Neural cell (in vitro differentiated cells): Measurements from ENCODE around the gene FGF14.

Experiments used
- EZH2 ChIP-seq: fragments of 200-600, 300-800 bp; shearing (Covaris generic), sonication (generic); IDR thresholded peaks from 2 replicates; pipeline ENCODE4 v1.6.1; 2014; ENCODE audit warnings: antibody characterized with exemption, low read length, borderline replicate concordance, mild to moderate bottlenecking; ENCODE audit not compliant: insufficient read depth, poor library complexity, severe bottlenecking
- MXI1 ChIP-seq: fragments of 450-650 bp; conservative IDR thresholded peaks from 2 replicates; pipeline ENCODE4 v1.6.1; 2014; ENCODE audit warnings: antibody characterized with exemption, mild to moderate bottlenecking; ENCODE audit not compliant: poor library complexity, severe bottlenecking
- SMC3 ChIP-seq: fragments of 450-650 bp; conservative IDR thresholded peaks from 2 replicates; pipeline ENCODE4 v1.6.1; 2014; ENCODE audit warnings: antibody characterized with exemption, mild to moderate bottlenecking, moderate library complexity; ENCODE audit not compliant: poor library complexity
- TF ChIP-seq, protein P1 (sequence below): fragments of 450-650 bp; IDR thresholded peaks from 2 replicates; pipeline ENCODE4 v1.5.1; 2014; ENCODE audit warnings: antibody characterized with exemption, mild to moderate bottlenecking, moderate library complexity; ENCODE audit not compliant: poor library complexity, severe bottlenecking

GRCh38 chr13:101757446-101758039 lies 644.3 kb downstream of the FGF14 start:
- peak; percentile 92 for TF ChIP-seq SMC3
- TF ChIP-seq, protein P1, sequence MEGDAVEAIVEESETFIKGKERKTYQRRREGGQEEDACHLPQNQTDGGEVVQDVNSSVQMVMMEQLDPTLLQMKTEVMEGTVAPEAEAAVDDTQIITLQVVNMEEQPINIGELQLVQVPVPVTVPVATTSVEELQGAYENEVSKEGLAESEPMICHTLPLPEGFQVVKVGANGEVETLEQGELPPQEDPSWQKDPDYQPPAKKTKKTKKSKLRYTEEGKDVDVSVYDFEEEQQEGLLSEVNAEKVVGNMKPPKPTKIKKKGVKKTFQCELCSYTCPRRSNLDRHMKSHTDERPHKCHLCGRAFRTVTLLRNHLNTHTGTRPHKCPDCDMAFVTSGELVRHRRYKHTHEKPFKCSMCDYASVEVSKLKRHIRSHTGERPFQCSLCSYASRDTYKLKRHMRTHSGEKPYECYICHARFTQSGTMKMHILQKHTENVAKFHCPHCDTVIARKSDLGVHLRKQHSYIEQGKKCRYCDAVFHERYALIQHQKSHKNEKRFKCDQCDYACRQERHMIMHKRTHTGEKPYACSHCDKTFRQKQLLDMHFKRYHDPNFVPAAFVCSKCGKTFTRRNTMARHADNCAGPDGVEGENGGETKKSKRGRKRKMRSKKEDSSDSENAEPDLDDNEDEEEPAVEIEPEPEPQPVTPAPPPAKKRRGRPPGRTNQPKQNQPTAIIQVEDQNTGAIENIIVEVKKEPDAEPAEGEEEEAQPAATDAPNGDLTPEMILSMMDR: peak; percentile 80
- no peak for TF ChIP-seq EZH2
- TF ChIP-seq MXI1: no peak
